Caco-2 (cell line): ENCODE data around the gene IL37. TPM values are rescaled to one million over a fixed set of nuclear protein-coding genes. Genes with fewer than 3 reads are reported as not detected.

Source experiments
- BruUV-seq: library from RNA; stranded (reverse); fragments of 400-500 nt; replicated peaks from 2 replicates; lab custom pipeline; 2021; lab: Mats Ljungman, UMichigan
- CTCF ChIA-PET: fragments of 300-600 bp; sonication (Branson Sonifier 250); formaldehyde crosslinking; loops from one replicate; lab custom pipeline; 2022; ENCODE audit warnings: antibody characterized with exemption; lab: Charles Lee
- POLR2A ChIA-PET: fragments of 300-600 bp; sonication (Branson Sonifier 250); formaldehyde crosslinking; loops from one replicate; lab custom pipeline; 2022; ENCODE audit warnings: antibody characterized with exemption; lab: Charles Lee
- DNase-seq, 2 experiments: peaks; one replicate each; pipeline versions ENCODE4 v3.0.0 to v3.0.0-alpha.2; 2020 to 2022
- H3K27me3 ChIP-seq: replicated peaks from 2 replicates; pipeline ENCODE4 v1.6.0; 2011; ENCODE audit warnings: low read length; ENCODE audit not compliant: control insufficient read depth, insufficient read depth
- H3K36me3 ChIP-seq: 2 replicates; pipeline ENCODE4 v1.5.1; 2011; ENCODE audit warnings: low read length; ENCODE audit not compliant: control insufficient read depth, insufficient read depth
- H3K4me1 ChIP-seq: fragments of 250-450 bp; sonication (Bioruptor Pico); 2 replicates; pipeline ENCODE4 v1.5.1; 2020; ENCODE audit warnings: mild to moderate bottlenecking
- H3K4me3 ChIP-seq: 2 replicates; pipeline ENCODE4 v1.5.1; 2011; ENCODE audit warnings: low read depth, mild to moderate bottlenecking, control low read depth, low read length
- H3K9me3 ChIP-seq: fragments of 250-450 bp; sonication (Bioruptor Pico); 2 replicates; pipeline ENCODE4 v1.5.1; 2020; ENCODE audit warnings: mild to moderate bottlenecking, moderate library complexity
- H3K27ac Mint-ChIP-seq: one replicate; pipeline ENCODE4 v1.8.0; 2022; ENCODE audit warnings: mixed read lengths; ENCODE audit not compliant: unreplicated experiment
- H3K27me3 Mint-ChIP-seq: one replicate; pipeline ENCODE4 v1.8.0; 2022; ENCODE audit warnings: mixed read lengths; ENCODE audit not compliant: insufficient read depth, unreplicated experiment
- H3K36me3 Mint-ChIP-seq: one replicate; pipeline ENCODE4 v1.8.0; 2022; ENCODE audit warnings: mild to moderate bottlenecking, mixed read lengths; ENCODE audit not compliant: insufficient read depth, unreplicated experiment
- H3K4me1 Mint-ChIP-seq: one replicate; pipeline ENCODE4 v1.8.0; 2022; ENCODE audit warnings: low read depth, mixed read lengths; ENCODE audit not compliant: unreplicated experiment
- H3K4me3 Mint-ChIP-seq: one replicate; pipeline ENCODE4 v1.8.0; 2022; ENCODE audit warnings: mild to moderate bottlenecking, moderate library complexity, mixed read lengths; ENCODE audit not compliant: unreplicated experiment
- H3K9me3 Mint-ChIP-seq: one replicate; pipeline ENCODE4 v1.8.0; 2022; ENCODE audit warnings: mixed read lengths; ENCODE audit not compliant: unreplicated experiment
- CTCF ChIP-seq, 2 experiments: fragments of 200-600 bp in 1 of 2; IDR thresholded peaks; 1 replicate in 1 of 2; 2 replicates in 1 of 2; pipeline versions ENCODE4 v1.5.1 to v1.8.0; 2011 to 2022; ENCODE audit warnings: antibody characterized with exemption in 1 of 2, control low read depth in 1 of 2, inconsistent platforms in 1 of 2, low read depth in 1 of 2, low read length in 1 of 2, mild to moderate bottlenecking in 1 of 2, moderate library complexity in 1 of 2; ENCODE audit not compliant: insufficient read depth in 1 of 2, severe bottlenecking in 1 of 2, unreplicated experiment in 1 of 2
- intact Hi-C: fragments of 100-400 bp; cut with micrococcal nuclease; formaldehyde crosslinking; loops from one replicate; pipeline ENCODE4 v1.10.0; 2022; ENCODE audit not compliant: unreplicated experiment
- total RNA-seq: library from RNA; stranded (reverse); gene quantifications from 2 replicates; pipeline ENCODE4 v1.2.3, GENCODE V29; 2022

IL37 gene
- total RNA-seq, 1 experiment from 2014 or later = not detected

DNA sequence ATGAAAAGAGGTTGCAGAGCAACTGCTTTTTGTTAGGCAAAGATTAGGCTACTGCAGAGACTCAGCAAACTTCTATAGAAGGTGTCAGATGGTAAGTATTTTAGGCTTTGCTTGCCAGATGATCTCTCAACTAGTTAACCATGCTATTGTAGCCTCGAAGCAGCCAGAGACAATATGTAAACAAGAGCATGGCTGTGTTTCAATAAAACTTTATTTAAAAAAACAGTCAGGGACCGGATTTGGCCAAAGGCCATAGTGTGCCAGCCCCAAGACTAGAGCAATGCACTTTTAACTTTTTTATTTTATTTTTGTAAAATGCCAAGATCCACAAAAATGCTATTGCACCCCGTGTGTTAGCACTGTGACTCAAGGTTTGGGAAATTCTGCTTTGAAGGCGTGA is 1.4 kb downstream of the IL37 start:
- ChIA-PET CTCF (no interaction called here), POLR2A (no interaction called here)
- Histone ChIP-seq H3K36me3 (no peaks in the 10 kb centered on the region), H3K4me3 (no peak overlapping the region), H3K9me3 (peaks cover 8% of the 10 kb centered on the region; the same call in 1 of the 2 replicates), H3K4me1 (no peaks in the 10 kb centered on the region), H3K27me3 (no peaks in the 10 kb centered on the region)
- Mint-ChIP-seq H3K27ac (no peak overlapping the region), H3K27me3 (no peaks in the 10 kb centered on the region), H3K4me1 (no peaks in the 10 kb centered on the region), H3K4me3 (no peak overlapping the region), H3K9me3 (peaks cover 11% of the 10 kb centered on the region), H3K36me3 (no peaks in the 10 kb centered on the region)
- no peak for TF ChIP-seq CTCF (IDR thresholded peaks at IDR 0.05; ENCODE audit: insufficient read depth in 1 of 2, low read depth in 1 of 2, low read length in 1 of 2, severe bottlenecking in 1 of 2, unreplicated experiment in 1 of 2)
- intact Hi-C loops = no loop called here
- BruUV-seq = no TSS peak
- DNase-seq = no peak

DNA sequence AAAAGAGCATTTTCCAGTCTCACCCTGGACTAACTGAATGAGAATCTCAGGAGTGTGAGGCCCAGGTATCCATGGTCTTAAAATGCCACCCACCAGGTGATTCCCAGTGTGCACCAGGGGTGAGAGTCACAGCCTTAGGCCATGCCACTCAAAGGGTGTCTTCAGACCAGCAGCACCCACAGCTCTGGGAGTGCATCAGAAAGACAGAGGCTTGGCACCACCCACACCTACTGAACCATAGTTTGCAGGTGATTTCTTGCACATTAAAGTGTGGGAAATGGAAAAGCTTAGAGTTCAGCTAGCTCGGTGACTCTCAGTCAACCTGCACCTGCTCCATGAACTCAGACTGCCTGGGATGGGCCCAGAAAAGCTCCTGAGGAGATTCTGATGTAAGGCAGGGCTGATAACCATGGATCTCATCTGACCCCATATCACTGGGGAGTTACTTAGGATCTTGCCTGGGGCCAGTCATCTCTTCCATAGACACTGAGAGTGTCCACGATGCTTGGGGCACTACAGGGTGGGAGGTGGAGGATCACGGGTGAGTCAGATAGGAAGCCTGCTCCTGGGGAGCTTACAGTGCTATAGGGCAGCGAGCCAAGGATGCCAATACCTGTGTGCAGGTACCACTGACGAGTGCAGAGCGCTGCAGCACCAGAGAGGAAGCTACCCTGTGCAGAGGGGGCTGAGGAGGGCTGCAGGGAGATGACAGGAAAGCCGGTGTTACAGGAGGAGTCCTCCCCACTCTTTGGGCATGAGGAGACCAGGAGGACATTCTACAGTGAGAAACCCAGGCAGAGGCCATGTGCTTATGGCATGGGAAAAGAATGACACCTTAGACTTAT is 4.6 kb downstream of the IL37 start:
- intact Hi-C loops = no loop called here
- Mint-ChIP-seq H3K9me3 (peaks cover 15% of the 10 kb centered on the region), H3K27ac (no peak overlapping the region), H3K36me3 (no peaks in the 10 kb centered on the region), H3K27me3 (no peaks in the 10 kb centered on the region), H3K4me3 (no peak overlapping the region), H3K4me1 (peaks cover 5% of the 10 kb centered on the region)
- Histone ChIP-seq H3K4me1 (no peaks in the 10 kb centered on the region), H3K4me3 (no peak overlapping the region), H3K27me3 (no peaks in the 10 kb centered on the region), H3K9me3 (no peaks in the 10 kb centered on the region), H3K36me3 (no peaks in the 10 kb centered on the region)
- ChIA-PET POLR2A (no interaction called here), CTCF (no interaction called here)
- no TSS peak for BruUV-seq
- DNase-seq = no peak
- no peak for TF ChIP-seq CTCF (IDR thresholded peaks at IDR 0.05; ENCODE audit: insufficient read depth in 1 of 2, low read depth in 1 of 2, low read length in 1 of 2, severe bottlenecking in 1 of 2, unreplicated experiment in 1 of 2)

GRCh38 chr2:112916145-112916571 is 5.2 kb downstream of the IL37 start:
- POLR2A ChIA-PET = no interaction called here
- Mint-ChIP-seq H3K4me3 (no peak overlapping the region), H3K36me3 (no peaks in the 10 kb centered on the region), H3K9me3 (peaks cover 15% of the 10 kb centered on the region), H3K27ac (no peak overlapping the region), H3K27me3 (no peaks in the 10 kb centered on the region), H3K4me1 (peaks cover 5% of the 10 kb centered on the region)
- Histone ChIP-seq H3K27me3 (no peaks in the 10 kb centered on the region), H3K4me3 (no peak overlapping the region), H3K36me3 (no peaks in the 10 kb centered on the region), H3K9me3 (no peaks in the 10 kb centered on the region), H3K4me1 (peaks cover 1% of the 10 kb centered on the region; the same call in 1 of the 2 replicates)
- intact Hi-C loops = no loop called here
- DNase-seq = no peak
- no peak for TF ChIP-seq CTCF (IDR thresholded peaks at IDR 0.05; ENCODE audit: insufficient read depth in 1 of 2, low read depth in 1 of 2, low read length in 1 of 2, severe bottlenecking in 1 of 2, unreplicated experiment in 1 of 2)
- CTCF ChIA-PET = no interaction called here
- BruUV-seq = no TSS peak
